HCT116 (cell line): ENCODE measurements around the gene SYNE2. TPM values are rescaled to one million over a fixed set of nuclear protein-coding genes. Genes with fewer than 3 reads are reported as not detected.

Source experiments
- ATAC-seq: fragments of 200-7000 bp; cut with Tn5 transposase; 2 replicates; pipeline ENCODE4 v1.9.1; 2020; ENCODE audit warnings: mild to moderate bottlenecking, moderate library complexity
- BruUV-seq: library from RNA; stranded (reverse); fragments of 400-500 nt; replicated peaks from 2 replicates; lab custom pipeline; 2021; lab: Mats Ljungman, UMichigan
- CTCF ChIA-PET: fragments of 300-600 bp; sonication (Branson Sonifier 250); formaldehyde crosslinking; loops from one replicate; lab custom pipeline; 2021; ENCODE audit warnings: antibody characterized with exemption; lab: Charles Lee
- POLR2A ChIA-PET: fragments of 300-600, 350-600 bp; sonication (Branson Sonifier 250); formaldehyde crosslinking; loops from one replicate; lab custom pipeline; 2021; ENCODE audit warnings: antibody characterized with exemption; lab: Charles Lee
- RAD21 ChIA-PET, 2 experiments: fragments of 300-600 bp; sonication (Branson Sonifier 250); formaldehyde crosslinking; loops; one replicate each; lab custom pipeline; 2023; ENCODE audit warnings: low total read pairs in 2 of 2; ENCODE audit not compliant: uncharacterized antibody in 2 of 2, unreplicated experiment in 2 of 2, low non-redundant PET in 1 of 2; lab: Charles Lee
- DNase-seq: peaks from one replicate; pipeline ENCODE4 v3.0.0-alpha.2; 2010; ENCODE audit warnings: low read depth, low spot score
- H2AFZ ChIP-seq: fragments of 200-600 bp; shearing (Covaris generic), sonication (generic); 2 replicates; pipeline ENCODE4 v1.6.1; 2017; ENCODE audit warnings: low read depth, mixed run types, mixed read lengths, antibody characterized with exemption, low read length; ENCODE audit not compliant: poor library complexity, severe bottlenecking
- H3K27ac ChIP-seq: 2 replicates; pipeline ENCODE4 v1.5.1; 2012; ENCODE audit warnings: low read depth, low read length
- H3K27me3 ChIP-seq: fragments of 200-600 bp; sonication (generic); 2 replicates; pipeline ENCODE4 v1.6.1; 2016; ENCODE audit warnings: mixed run types, low read length, mixed read lengths; ENCODE audit not compliant: insufficient read depth
- H3K36me3 ChIP-seq, 2 experiments: fragments of 200-500 bp in 1 of 2; fragments of 200-600 bp in 1 of 2; sonication (Bioruptor generic) in 1 of 2; sonication (generic) in 1 of 2; 2 replicates each; pipeline versions ENCODE4 v1.5.1 to v1.6.1; 2014 to 2016; ENCODE audit warnings: low read length in 2 of 2, inconsistent platforms in 1 of 2, mixed read lengths in 1 of 2, mixed run types in 1 of 2; ENCODE audit not compliant: insufficient read depth in 2 of 2, control insufficient read depth in 1 of 2
- H3K4me1 ChIP-seq, 2 experiments: fragments of 200-600 bp in 1 of 2; sonication (generic) in 1 of 2; 2 replicates each; pipeline versions ENCODE4 v1.5.1 to v1.6.1; 2012 to 2017; ENCODE audit warnings: low read length in 2 of 2, inconsistent platforms in 1 of 2, mild to moderate bottlenecking in 1 of 2, mixed read lengths in 1 of 2, mixed run types in 1 of 2, moderate library complexity in 1 of 2; ENCODE audit not compliant: insufficient read depth in 2 of 2, control insufficient read depth in 1 of 2
- H3K4me2 ChIP-seq: fragments of 200-600 bp; sonication (generic); 2 replicates; pipeline ENCODE4 v1.6.1; 2017; ENCODE audit warnings: mixed run types, low read length, mixed read lengths
- H3K4me3 ChIP-seq, 2 experiments: fragments of 200-600 bp in 1 of 2; sonication (generic) in 1 of 2; replicated peaks in 1 of 2; 2 replicates each; pipeline ENCODE4 v1.5.1; 2011 to 2016; ENCODE audit warnings: low read length in 2 of 2, control low read depth in 1 of 2, low read depth in 1 of 2, mild to moderate bottlenecking in 1 of 2, mixed read lengths in 1 of 2, mixed run types in 1 of 2
- H3K79me2 ChIP-seq: fragments of 200-600 bp; sonication (generic); 2 replicates; pipeline ENCODE4 v1.6.1; 2017; ENCODE audit warnings: mild to moderate bottlenecking, mixed run types, low read length, moderate library complexity, mixed read lengths; ENCODE audit not compliant: insufficient read depth
- H3K9ac ChIP-seq: fragments of 200-600 bp; sonication (generic); 2 replicates; pipeline ENCODE4 v1.6.1; 2016; ENCODE audit warnings: low read length, mixed read lengths
- H3K9me2 ChIP-seq: fragments of 200-600 bp; sonication (generic), shearing (Covaris generic); 2 replicates; pipeline ENCODE4 v1.6.1; 2017; ENCODE audit warnings: mixed run types, mild to moderate bottlenecking, moderate library complexity; ENCODE audit not compliant: insufficient read depth
- H3K9me3 ChIP-seq, 2 experiments: fragments of 200-500 bp in 1 of 2; fragments of 200-600 bp in 1 of 2; sonication (Bioruptor generic) in 1 of 2; sonication (generic) in 1 of 2; 2 replicates each; pipeline ENCODE4 v1.6.1; 2014 to 2017; ENCODE audit warnings: low read length in 2 of 2, mixed read lengths in 2 of 2, inconsistent platforms in 1 of 2, low read depth in 1 of 2, mild to moderate bottlenecking in 1 of 2, mixed run types in 1 of 2, moderate library complexity in 1 of 2; ENCODE audit not compliant: control insufficient read depth in 1 of 2, insufficient read depth in 1 of 2
- H4K20me1 ChIP-seq: fragments of 200-600 bp; sonication (generic), shearing (Covaris generic); 2 replicates; pipeline ENCODE4 v1.6.1; 2017; ENCODE audit warnings: mixed run types, mild to moderate bottlenecking, moderate library complexity; ENCODE audit not compliant: insufficient read depth
- CBX3 ChIP-seq: IDR thresholded peaks from 2 replicates; pipeline ENCODE4 v1.6.1; 2012; ENCODE audit warnings: low read depth
- CEBPB ChIP-seq: IDR thresholded peaks from 2 replicates; pipeline ENCODE4 v1.6.1; 2012; ENCODE audit warnings: low read depth
- ELF1 ChIP-seq: IDR thresholded peaks from 2 replicates; pipeline ENCODE4 v1.6.1; 2012; ENCODE audit warnings: low read depth, borderline replicate concordance
- EZH2 ChIP-seq: fragments of 200-600 bp; sonication (generic); IDR thresholded peaks from 2 replicates; pipeline ENCODE4 v1.6.1; 2017; ENCODE audit warnings: antibody characterized with exemption, mixed run types
- FOSL1 ChIP-seq: IDR thresholded peaks from 2 replicates; pipeline ENCODE4 v1.6.1; 2012; ENCODE audit warnings: low read depth
- POLR2A ChIP-seq: IDR thresholded peaks from 2 replicates; pipeline ENCODE4 v1.7.0; 2011; ENCODE audit warnings: borderline replicate concordance; ENCODE audit not compliant: insufficient read depth, insufficient read length; ENCODE audit errors: extremely low read depth
- POLR2AphosphoS5 ChIP-seq: IDR thresholded peaks from 2 replicates; pipeline ENCODE4 v1.6.1; 2011; ENCODE audit warnings: mild to moderate bottlenecking, low read depth, low read length, moderate library complexity
- RAD21 ChIP-seq: IDR thresholded peaks from 2 replicates; pipeline ENCODE4 v1.6.1; 2012; ENCODE audit warnings: low read depth, mild to moderate bottlenecking
- YY1 ChIP-seq: IDR thresholded peaks from 2 replicates; pipeline ENCODE4 v1.6.1; 2011; ENCODE audit warnings: low read length, low read depth, moderate library complexity, mild to moderate bottlenecking; ENCODE audit not compliant: insufficient replicate concordance; ENCODE audit errors: extremely low read depth
- ZNF274 ChIP-seq: fragments of 200-500 bp; sonication (Bioruptor generic); IDR thresholded peaks from 2 replicates; pipeline ENCODE4 v1.6.1; 2014; ENCODE audit warnings: mild to moderate bottlenecking, low read depth, low read length, inconsistent platforms
- intact Hi-C: fragments of 100-400 bp; cut with micrococcal nuclease; formaldehyde crosslinking; loops from 2 replicates; pipeline ENCODE4 v1.10.0; 2022
- total RNA-seq: library from RNA; stranded (reverse); gene quantifications from one replicate; pipeline ENCODE4 v1.2.1, GENCODE V29; 2021; ENCODE audit not compliant: unreplicated experiment
- TF ChIP-seq, protein P1 (sequence below): IDR thresholded peaks from 2 replicates; pipeline ENCODE4 v1.6.1; 2012

The SYNE2 gene
- total RNA-seq, 1 experiment from 2014 or later = 28.8 TPM

DNA sequence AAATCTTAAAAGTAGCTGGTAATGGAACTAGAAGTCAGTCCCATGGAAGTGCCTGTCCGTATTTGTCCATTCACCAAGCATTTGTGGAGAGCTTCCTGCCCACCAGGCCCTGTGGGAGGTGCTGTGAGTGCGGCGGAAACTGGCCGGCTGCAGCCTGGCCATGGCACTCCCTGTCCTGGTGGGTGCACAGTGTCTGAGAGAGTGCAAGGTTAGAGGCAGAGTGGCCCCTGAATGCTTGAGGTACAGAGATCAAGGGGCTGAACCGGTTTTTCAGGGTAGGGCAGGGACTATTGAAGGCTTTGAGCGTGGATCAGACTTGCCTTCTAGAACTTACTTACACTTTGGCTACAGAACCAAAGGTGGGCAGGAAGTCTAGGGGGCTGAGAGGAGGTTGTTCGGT, 348.5 kb downstream of the SYNE2 start:
- H3K4me1 ChIP-seq = no peaks in the 10 kb centered on the region
- H3K4me2 ChIP-seq = no peak overlapping the region
- H3K36me3 ChIP-seq = no peaks in the 10 kb centered on the region; a peak in 1 of 4 replicates
- H3K9me2 ChIP-seq = no peaks in the 10 kb centered on the region
- H3K9me3 ChIP-seq = no peaks in the 10 kb centered on the region
- no peak overlapping the region for H3K27ac ChIP-seq
- H3K4me3 ChIP-seq = no peak overlapping the region
- H4K20me1 ChIP-seq = no peaks in the 10 kb centered on the region
- POLR2A ChIA-PET = no interaction called here
- intact Hi-C loops = no loop called here
- CTCF ChIA-PET = no interaction called here
- TF ChIP-seq ELF1 (no peak), POLR2AphosphoS5 (no peak), EZH2 (no peak), FOSL1 (no peak), YY1 (no peak), POLR2A (no peak), RAD21 (no peak), CEBPB (no peak)
- no peak overlapping the region for H3K9ac ChIP-seq
- DNase-seq (no peak), ATAC-seq (no peak)
- no peaks in the 10 kb centered on the region for H3K27me3 ChIP-seq
- no TSS peak for BruUV-seq
- no peaks in the 10 kb centered on the region for H3K79me2 ChIP-seq
- RAD21 ChIA-PET = no interaction called here
- no peak overlapping the region for H2AFZ ChIP-seq

GRCh38 chr14:64201921-64202545, 349.2 kb downstream of the SYNE2 start:
- no peaks in the 10 kb centered on the region for H3K79me2 ChIP-seq
- intact Hi-C loops = no loop called here
- ChIA-PET POLR2A (no interaction called here), RAD21 (no interaction called here), CTCF (no interaction called here)
- DNase-seq (no peak), ATAC-seq (no peak)
- no peaks in the 10 kb centered on the region for H3K4me1 ChIP-seq
- no peak overlapping the region for H3K4me3 ChIP-seq
- BruUV-seq = no TSS peak
- no peaks in the 10 kb centered on the region for H4K20me1 ChIP-seq
- TF ChIP-seq ZNF274 = no peak
- TF ChIP-seq, protein P1, sequence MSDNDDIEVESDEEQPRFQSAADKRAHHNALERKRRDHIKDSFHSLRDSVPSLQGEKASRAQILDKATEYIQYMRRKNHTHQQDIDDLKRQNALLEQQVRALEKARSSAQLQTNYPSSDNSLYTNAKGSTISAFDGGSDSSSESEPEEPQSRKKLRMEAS = no peak
- TF ChIP-seq CBX3 = no peak
- H3K36me3 ChIP-seq = no peaks in the 10 kb centered on the region; a peak in 1 of 4 replicates
- no peaks in the 10 kb centered on the region for H3K9me2 ChIP-seq
- H3K9ac ChIP-seq = no peak overlapping the region
- no peaks in the 10 kb centered on the region for H3K27me3 ChIP-seq
- no peak overlapping the region for H2AFZ ChIP-seq
- H3K27ac ChIP-seq = no peak overlapping the region
- H3K4me2 ChIP-seq = no peak overlapping the region
- H3K9me3 ChIP-seq = no peaks in the 10 kb centered on the region
